ENCODE measurements around the gene SH2D4B.

GRCh38 chr10:80539421-80540031, 1.8 kb downstream of the SH2D4B start:
- TF ChIP-seq CTCF (IDR thresholded peaks at IDR 0.05; ENCODE audit: low read length) (no peak), EZH2 (IDR thresholded peaks at IDR 0.05; ENCODE audit: borderline replicate concordance, low read length) (no peak)

All from OCI-LY1 (cell line).